BJ (cell line): ENCODE measurements around the gene COL16A1. TPM values are rescaled to one million over a fixed set of nuclear protein-coding genes. Genes with fewer than 3 reads are reported as not detected.

Experiments used
- CTCF ChIA-PET: fragments of 350-600 bp; formaldehyde crosslinking; extraction: SDS; loops from one replicate; lab custom pipeline; 2021; ENCODE audit warnings: antibody characterized with exemption, inconsistent platforms; lab: Yijun Ruan, JAX
- POLR2A ChIA-PET: fragments of 300-600 bp; sonication (Branson Sonifier 250); formaldehyde crosslinking; extraction: SDS; loops from one replicate; lab custom pipeline; 2021; ENCODE audit warnings: antibody characterized with exemption; lab: Charles Lee
- DNase-seq: peaks from one replicate; pipeline ENCODE4 v3.0.0-alpha.2; 2011; ENCODE audit warnings: low read depth
- H3K27me3 ChIP-seq: 2 replicates; pipeline ENCODE4 v1.6.0; 2011; ENCODE audit warnings: low read length; ENCODE audit not compliant: control insufficient read depth, insufficient read depth
- H3K36me3 ChIP-seq: 2 replicates; pipeline ENCODE4 v1.5.1; 2011; ENCODE audit warnings: low read length; ENCODE audit not compliant: control insufficient read depth, insufficient read depth
- H3K4me3 ChIP-seq: 2 replicates; pipeline ENCODE4 v1.5.1; 2011; ENCODE audit warnings: low read depth, mild to moderate bottlenecking, control low read depth, low read length
- CTCF ChIP-seq: IDR thresholded peaks from 2 replicates; pipeline ENCODE4 v1.5.1; 2011; ENCODE audit warnings: low read depth, mild to moderate bottlenecking, control low read depth, inconsistent platforms, low read length, moderate library complexity; ENCODE audit not compliant: insufficient read depth
- polyA plus RNA-seq: library from polyadenylated mRNA; depleted of rRNA; stranded (reverse); fragments of >200 nt; gene quantifications from 2 replicates; pipeline ENCODE4 v1.2.3, GENCODE V29; 2011

Gene COL16A1
- polyA plus RNA-seq, 1 experiment, result 123 TPM

- ChIA-PET POLR2A (no interaction called here), CTCF (interaction anchor here (1.2 to 1.8 kb wide), 6 partner anchors 8 to 113 kb away, joined by 3 to 8 read pairs (median 4); no protein-coding TSS in a partner anchor)
- no peak for DNase-seq
- no peak overlapping the region for H3K4me3 ChIP-seq
- no peak for TF ChIP-seq CTCF
- H3K27me3 ChIP-seq, result no peaks in the 10 kb centered on the region
- peaks cover 32% of the 10 kb centered on the region for H3K36me3 ChIP-seq
These were observed 28.1 kb downstream of the COL16A1 start for GRCh38 chr1:31675756-31676155.

- TF ChIP-seq CTCF, result no peak
- H3K36me3 ChIP-seq, result peaks cover 30% of the 10 kb centered on the region
- DNase-seq, result no peak
- H3K27me3 ChIP-seq, result no peaks in the 10 kb centered on the region
- ChIA-PET POLR2A (no interaction called here), CTCF (interaction anchor here (1.2 to 1.8 kb wide), 7 partner anchors 9 to 114 kb away, joined by 3 to 8 read pairs (median 4); no protein-coding TSS in a partner anchor)
- H3K4me3 ChIP-seq, result no peak overlapping the region
These were observed 28.7 kb downstream of the COL16A1 start for GRCh38 chr1:31675161-31675560.

- ChIA-PET CTCF (interaction anchor here (1.2 to 1.8 kb wide), 7 partner anchors 9 to 114 kb away, joined by 3 to 8 read pairs (median 4); no protein-coding TSS in a partner anchor), POLR2A (no interaction called here)
- Histone ChIP-seq H3K36me3 (peaks cover 26% of the 10 kb centered on the region), H3K27me3 (no peaks in the 10 kb centered on the region), H3K4me3 (no peak overlapping the region)
- no peak for DNase-seq
- TF ChIP-seq CTCF, result no peak
These were observed 29.2 kb downstream of the COL16A1 start for GRCh38 chr1:31674626-31675025.

- DNase-seq, result no peak
- ChIA-PET CTCF (interaction anchor here (1.0 kb wide), 2 partner anchors 10 to 68 kb away, joined by 3 to 4 read pairs; no protein-coding TSS in a partner anchor), POLR2A (no interaction called here)
- no peak for TF ChIP-seq CTCF
- no peaks in the 10 kb centered on the region for H3K27me3 ChIP-seq
- H3K4me3 ChIP-seq, result no peak overlapping the region
- H3K36me3 ChIP-seq, result peaks cover 24% of the 10 kb centered on the region
These were observed 30.4 kb downstream of the COL16A1 start for GRCh38 chr1:31673433-31673832.

GRCh38 chr1:31672986-31673385 lies 30.8 kb downstream of the COL16A1 start:
- ChIA-PET POLR2A (no interaction called here), CTCF (interaction anchor here (1.0 kb wide), 2 partner anchors 10 to 68 kb away, joined by 3 to 4 read pairs; no protein-coding TSS in a partner anchor)
- DNase-seq, result no peak
- peaks cover 23% of the 10 kb centered on the region for H3K36me3 ChIP-seq
- H3K27me3 ChIP-seq, result no peaks in the 10 kb centered on the region
- no peak for TF ChIP-seq CTCF
- no peak overlapping the region for H3K4me3 ChIP-seq
